OCI-LY3 (cell line): ENCODE measurements around the gene CTNND2.

Experiments
- H2AFZ ChIP-seq: fragments of 200-600, 300-600 bp; shearing (Covaris generic); 2 replicates; pipeline ENCODE4 v1.6.0; 2014; ENCODE audit warnings: antibody characterized with exemption, low read depth, low read length
- H3K27ac ChIP-seq: fragments of 200-600, 300-600 bp; sonication (generic); 2 replicates; pipeline ENCODE4 v1.5.1; 2014; ENCODE audit warnings: mild to moderate bottlenecking, low read length, moderate library complexity, mixed read lengths
- H3K27me3 ChIP-seq: fragments of 200-600, 300-600 bp; sonication (generic); 2 replicates; pipeline ENCODE4 v1.6.1; 2014; ENCODE audit warnings: low read depth, low read length, mixed read lengths
- H3K36me3 ChIP-seq: fragments of 200-600, 300-600 bp; sonication (generic); replicated peaks from 2 replicates; pipeline ENCODE3; 2014; ENCODE audit warnings: low read depth, low read length, mixed read lengths
- H3K4me1 ChIP-seq: fragments of 300-600, 200-600 bp; sonication (generic); 2 replicates; pipeline ENCODE4 v1.6.1; 2014; ENCODE audit warnings: low read length, mixed read lengths
- H3K4me2 ChIP-seq: fragments of 200-600, 300-600 bp; sonication (generic); 2 replicates; pipeline ENCODE4 v1.6.1; 2014; ENCODE audit warnings: low read length, mixed read lengths
- H3K4me3 ChIP-seq: fragments of 300-600, 200-600 bp; sonication (generic); 2 replicates; pipeline ENCODE4 v1.5.1; 2014; ENCODE audit warnings: antibody characterized with exemption, mild to moderate bottlenecking, low read length, moderate library complexity
- H3K79me2 ChIP-seq: fragments of 300-600, 200-600 bp; shearing (Covaris generic); 2 replicates; pipeline ENCODE4 v1.6.1; 2014; ENCODE audit warnings: mild to moderate bottlenecking, low read length, mixed read lengths
- H3K9ac ChIP-seq: fragments of 300-600, 200-600 bp; shearing (Covaris generic); 2 replicates; pipeline ENCODE4 v1.6.0; 2014; ENCODE audit warnings: mild to moderate bottlenecking, low read length, moderate library complexity
- H3K9me3 ChIP-seq: fragments of 200-600, 300-600 bp; shearing (Covaris generic); 2 replicates; pipeline ENCODE4 v1.6.1; 2014; ENCODE audit warnings: low read length, mixed read lengths; ENCODE audit not compliant: insufficient read depth
- H4K20me1 ChIP-seq: fragments of 200-600, 300-600 bp; sonication (generic); 2 replicates; pipeline ENCODE4 v1.6.1; 2016; ENCODE audit warnings: low read length, mixed read lengths; ENCODE audit not compliant: insufficient read depth
- EZH2phosphoT487 ChIP-seq: fragments of 200-600 bp; shearing (Covaris generic); IDR thresholded peaks from 2 replicates; pipeline ENCODE4 v1.6.1; 2018; ENCODE audit warnings: antibody characterized with exemption, mixed run types, low read depth
- TF ChIP-seq, protein P1 (sequence below): fragments of 200-600, 300-600 bp; sonication (generic); IDR thresholded peaks from 2 replicates; pipeline ENCODE4 v1.5.1; 2014; ENCODE audit warnings: antibody characterized with exemption, low read length, low read depth

The CTNND2 gene

DNA sequence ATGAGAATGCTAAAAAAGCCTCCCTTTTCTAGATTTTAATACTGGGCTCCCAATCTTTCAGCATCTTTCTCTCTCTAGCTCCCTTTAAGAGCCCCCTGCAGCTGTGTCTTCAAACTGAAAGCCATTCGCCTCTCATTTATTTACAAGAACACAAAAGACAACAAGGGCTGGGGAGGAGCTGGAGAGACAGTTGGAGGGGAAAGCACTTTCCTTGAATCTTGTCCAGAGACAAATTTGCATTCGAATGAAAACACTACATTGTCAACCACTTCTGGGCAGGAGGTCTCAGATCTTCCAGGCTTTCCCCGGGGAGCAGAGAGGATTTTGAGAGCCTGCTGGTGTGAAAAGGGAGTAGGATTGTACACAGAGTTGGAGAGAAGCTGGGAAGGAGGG is 518.3 kb downstream of the CTNND2 start:
- Histone ChIP-seq H3K9ac (no peak overlapping the region), H2AFZ (no peak overlapping the region), H3K9me3 (no peaks in the 10 kb centered on the region), H3K27me3 (no peaks in the 10 kb centered on the region), H3K4me3 (no peak overlapping the region), H4K20me1 (no peaks in the 10 kb centered on the region), H3K36me3 (no peaks in the 10 kb centered on the region), H3K27ac (no peak overlapping the region), H3K4me1 (no peaks in the 10 kb centered on the region), H3K4me2 (no peak overlapping the region), H3K79me2 (no peaks in the 10 kb centered on the region)
- TF ChIP-seq, protein P1, sequence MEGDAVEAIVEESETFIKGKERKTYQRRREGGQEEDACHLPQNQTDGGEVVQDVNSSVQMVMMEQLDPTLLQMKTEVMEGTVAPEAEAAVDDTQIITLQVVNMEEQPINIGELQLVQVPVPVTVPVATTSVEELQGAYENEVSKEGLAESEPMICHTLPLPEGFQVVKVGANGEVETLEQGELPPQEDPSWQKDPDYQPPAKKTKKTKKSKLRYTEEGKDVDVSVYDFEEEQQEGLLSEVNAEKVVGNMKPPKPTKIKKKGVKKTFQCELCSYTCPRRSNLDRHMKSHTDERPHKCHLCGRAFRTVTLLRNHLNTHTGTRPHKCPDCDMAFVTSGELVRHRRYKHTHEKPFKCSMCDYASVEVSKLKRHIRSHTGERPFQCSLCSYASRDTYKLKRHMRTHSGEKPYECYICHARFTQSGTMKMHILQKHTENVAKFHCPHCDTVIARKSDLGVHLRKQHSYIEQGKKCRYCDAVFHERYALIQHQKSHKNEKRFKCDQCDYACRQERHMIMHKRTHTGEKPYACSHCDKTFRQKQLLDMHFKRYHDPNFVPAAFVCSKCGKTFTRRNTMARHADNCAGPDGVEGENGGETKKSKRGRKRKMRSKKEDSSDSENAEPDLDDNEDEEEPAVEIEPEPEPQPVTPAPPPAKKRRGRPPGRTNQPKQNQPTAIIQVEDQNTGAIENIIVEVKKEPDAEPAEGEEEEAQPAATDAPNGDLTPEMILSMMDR: no peak
- TF ChIP-seq EZH2phosphoT487: no peak

DNA sequence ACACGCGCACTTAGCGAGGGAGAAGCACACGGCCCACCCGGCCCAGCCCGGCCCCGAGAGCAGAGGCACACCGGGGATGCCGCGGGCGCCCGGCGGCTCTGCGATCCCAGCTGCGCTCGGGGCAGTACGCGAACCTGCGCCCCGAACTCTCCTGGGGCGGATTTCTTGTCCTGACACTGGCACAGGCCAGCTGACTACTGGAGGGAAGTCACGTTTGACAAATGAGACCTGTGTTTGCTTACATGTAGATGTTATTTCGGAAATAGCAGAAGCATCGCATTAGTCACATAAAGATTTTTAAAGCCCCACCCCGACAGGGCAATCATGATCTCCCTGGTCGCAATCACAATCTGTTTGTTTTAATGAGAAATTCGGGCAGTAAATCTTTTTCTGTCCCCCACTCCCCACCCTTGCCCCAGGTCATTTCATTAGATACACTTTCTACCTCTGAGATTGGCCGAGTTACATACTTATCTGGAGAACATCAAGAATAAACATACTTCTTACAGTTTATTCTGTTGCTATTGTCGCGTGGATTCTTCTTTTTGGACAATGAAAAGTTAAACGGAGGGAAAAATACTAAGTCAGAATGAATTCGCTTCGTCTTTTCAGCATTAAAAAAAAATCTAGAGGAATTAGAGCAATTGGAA is 518.9 kb downstream of the CTNND2 start:
- Histone ChIP-seq H3K4me2 (no peak overlapping the region), H3K4me3 (no peak overlapping the region)

GRCh38 chr5:11384441-11385250 is 519.6 kb downstream of the CTNND2 start:
- no peak overlapping the region for H2AFZ ChIP-seq
- no peak overlapping the region for H3K4me3 ChIP-seq
- H3K79me2 ChIP-seq: no peaks in the 10 kb centered on the region
- H3K9ac ChIP-seq: no peak overlapping the region
- no peak overlapping the region for H3K27ac ChIP-seq
- no peaks in the 10 kb centered on the region for H3K27me3 ChIP-seq
- H3K9me3 ChIP-seq: no peaks in the 10 kb centered on the region
- no peak for TF ChIP-seq EZH2phosphoT487
- TF ChIP-seq, protein P1: no peak
- H4K20me1 ChIP-seq: no peaks in the 10 kb centered on the region
- no peaks in the 10 kb centered on the region for H3K36me3 ChIP-seq
- H3K4me2 ChIP-seq: no peak overlapping the region
- H3K4me1 ChIP-seq: no peaks in the 10 kb centered on the region

More for the DNA sequence above, 518.9 kb downstream of the CTNND2 start:
- no peaks in the 10 kb centered on the region for H3K36me3 ChIP-seq
- no peak overlapping the region for H3K9ac ChIP-seq
- no peak overlapping the region for H3K27ac ChIP-seq
- H3K4me1 ChIP-seq: no peaks in the 10 kb centered on the region
- no peak overlapping the region for H2AFZ ChIP-seq
- H3K79me2 ChIP-seq: no peaks in the 10 kb centered on the region
- H4K20me1 ChIP-seq: no peaks in the 10 kb centered on the region
- no peaks in the 10 kb centered on the region for H3K27me3 ChIP-seq
- H3K9me3 ChIP-seq: no peaks in the 10 kb centered on the region
- TF ChIP-seq, protein P1: no peak
- TF ChIP-seq EZH2phosphoT487: no peak

DNA sequence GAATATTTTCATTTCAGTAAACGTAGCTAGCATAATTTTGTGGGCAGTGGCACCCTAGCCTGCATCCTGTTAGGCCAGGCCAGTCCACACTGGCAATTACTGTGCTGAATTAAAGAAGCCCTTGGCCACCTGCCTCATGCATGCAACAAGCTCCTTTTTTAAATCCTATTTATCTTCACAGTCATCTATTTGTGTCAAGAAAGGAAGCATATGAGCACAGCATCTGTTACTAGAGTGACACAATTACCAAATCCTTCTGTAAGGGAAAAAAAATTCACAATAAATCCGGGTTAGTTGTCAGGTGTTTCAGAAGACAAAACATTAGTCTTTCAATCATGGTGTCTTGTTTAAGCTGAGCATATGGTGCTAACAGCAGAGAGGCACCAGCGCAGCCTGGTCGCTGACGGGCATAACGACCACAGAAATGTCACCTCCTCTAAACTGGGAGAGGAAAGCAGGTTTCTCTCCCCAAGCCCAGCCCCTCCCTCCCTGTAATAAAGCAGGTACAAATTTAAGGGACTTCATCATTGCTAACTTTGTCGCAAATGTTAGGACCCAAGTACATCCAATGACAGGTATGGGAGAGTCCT is 520.6 kb downstream of the CTNND2 start:
- H3K9me3 ChIP-seq: no peaks in the 10 kb centered on the region
- H3K27me3 ChIP-seq: no peaks in the 10 kb centered on the region
- H3K4me3 ChIP-seq: no peak overlapping the region
- H3K4me1 ChIP-seq: no peaks in the 10 kb centered on the region
- no peaks in the 10 kb centered on the region for H4K20me1 ChIP-seq
- no peak for TF ChIP-seq EZH2phosphoT487
- TF ChIP-seq, protein P1: no peak
- H2AFZ ChIP-seq: no peak overlapping the region
- H3K36me3 ChIP-seq: no peaks in the 10 kb centered on the region
- no peak overlapping the region for H3K9ac ChIP-seq
- H3K79me2 ChIP-seq: no peaks in the 10 kb centered on the region
- H3K4me2 ChIP-seq: no peak overlapping the region
- H3K27ac ChIP-seq: no peak overlapping the region
